ENCODE measurements around the gene PDE10A.

PDE10A gene

DNA sequence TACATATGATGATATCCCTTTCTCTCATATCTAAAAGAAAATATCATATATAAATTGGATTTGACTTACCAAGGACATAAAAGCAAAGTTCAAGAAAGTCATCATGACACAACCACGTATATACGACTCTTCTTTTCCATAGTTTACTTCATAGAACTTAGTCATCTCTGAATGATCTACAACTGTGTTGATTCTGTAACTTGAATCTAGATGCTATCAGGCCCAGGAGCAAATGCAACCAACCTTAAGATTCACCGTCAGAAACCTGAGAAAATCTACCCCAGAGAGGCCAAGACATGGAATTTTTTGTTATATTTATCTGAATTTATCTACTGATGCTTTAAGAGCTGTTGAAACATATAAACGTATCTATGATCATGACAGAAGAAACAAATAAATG, 165.6 kb downstream of the PDE10A start:
- H2AFZ ChIP-seq (ENCODE audit: low read depth, low read length), result no peak overlapping the region
- H3K4me2 ChIP-seq (ENCODE audit: insufficient read depth, low read length), result no peak overlapping the region
- DNase-seq (no peak), ATAC-seq (ENCODE audit: insufficient read depth, low read depth) (no peak)
- no peaks in the 10 kb centered on the region for H3K79me2 ChIP-seq (ENCODE audit: insufficient read depth, low read length)
- no peaks in the 10 kb centered on the region for H3K36me3 ChIP-seq (ENCODE audit: insufficient read depth, low read length)
- H3K4me1 ChIP-seq (ENCODE audit: insufficient read depth, low read length), result no peaks in the 10 kb centered on the region
- no peak overlapping the region for H3K4me3 ChIP-seq (ENCODE audit: low read depth in 1 of 2, low read length in 2 of 2)
- H3K9me3 ChIP-seq (ENCODE audit: insufficient read depth, low read length, severe bottlenecking), result no peaks in the 10 kb centered on the region
- no peak overlapping the region for H3K9ac ChIP-seq (ENCODE audit: low read depth, low read length)
- TF ChIP-seq, protein P1, sequence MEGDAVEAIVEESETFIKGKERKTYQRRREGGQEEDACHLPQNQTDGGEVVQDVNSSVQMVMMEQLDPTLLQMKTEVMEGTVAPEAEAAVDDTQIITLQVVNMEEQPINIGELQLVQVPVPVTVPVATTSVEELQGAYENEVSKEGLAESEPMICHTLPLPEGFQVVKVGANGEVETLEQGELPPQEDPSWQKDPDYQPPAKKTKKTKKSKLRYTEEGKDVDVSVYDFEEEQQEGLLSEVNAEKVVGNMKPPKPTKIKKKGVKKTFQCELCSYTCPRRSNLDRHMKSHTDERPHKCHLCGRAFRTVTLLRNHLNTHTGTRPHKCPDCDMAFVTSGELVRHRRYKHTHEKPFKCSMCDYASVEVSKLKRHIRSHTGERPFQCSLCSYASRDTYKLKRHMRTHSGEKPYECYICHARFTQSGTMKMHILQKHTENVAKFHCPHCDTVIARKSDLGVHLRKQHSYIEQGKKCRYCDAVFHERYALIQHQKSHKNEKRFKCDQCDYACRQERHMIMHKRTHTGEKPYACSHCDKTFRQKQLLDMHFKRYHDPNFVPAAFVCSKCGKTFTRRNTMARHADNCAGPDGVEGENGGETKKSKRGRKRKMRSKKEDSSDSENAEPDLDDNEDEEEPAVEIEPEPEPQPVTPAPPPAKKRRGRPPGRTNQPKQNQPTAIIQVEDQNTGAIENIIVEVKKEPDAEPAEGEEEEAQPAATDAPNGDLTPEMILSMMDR (IDR thresholded peaks at IDR 0.05; ENCODE audit: borderline replicate concordance, extremely low read depth, low read length, poor library complexity, severe bottlenecking), result no peak
- no peak for TF ChIP-seq EZH2 (IDR thresholded peaks at IDR 0.05; ENCODE audit: borderline replicate concordance, low read depth, low read length, severe bottlenecking)
- no peak overlapping the region for H3K27ac ChIP-seq (ENCODE audit: low read length)
- no peaks in the 10 kb centered on the region for H4K20me1 ChIP-seq (ENCODE audit: insufficient read depth, low read length)
- H3K27me3 ChIP-seq (ENCODE audit: insufficient read depth, low read length, poor library complexity), result no peaks in the 10 kb centered on the region

DNA sequence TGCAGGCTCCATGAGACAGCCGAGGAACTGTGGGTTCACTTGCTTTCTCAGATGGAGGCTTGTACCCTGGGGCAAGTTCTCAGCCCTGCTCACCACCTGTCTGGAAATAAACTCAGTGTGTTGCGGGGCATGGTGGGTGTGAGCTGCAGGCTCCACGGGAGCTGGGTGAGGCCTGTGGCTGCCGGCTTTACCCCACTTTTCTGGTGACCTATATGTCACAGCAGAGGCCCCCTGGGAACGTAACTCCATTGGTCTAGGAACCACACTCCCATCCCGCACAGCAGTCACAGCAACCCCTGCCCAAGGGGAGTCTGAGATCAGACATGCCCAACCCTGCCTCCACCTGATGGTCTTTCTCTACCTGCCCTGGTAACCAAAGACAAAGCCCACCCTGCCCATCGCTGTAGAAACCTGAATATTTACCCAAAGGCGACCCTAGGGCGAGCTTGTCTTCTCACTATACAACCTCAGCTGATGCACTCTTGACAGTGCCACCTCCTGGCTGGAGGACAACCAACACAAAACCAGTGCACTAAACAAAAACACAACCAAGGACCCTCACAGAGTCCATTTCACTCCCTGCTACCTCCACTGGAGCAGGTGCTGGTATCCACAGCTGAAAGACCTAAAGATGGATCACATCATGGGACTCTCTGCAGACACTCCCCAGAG, 174.3 kb downstream of the PDE10A start:
- DNase-seq (no peak), ATAC-seq (ENCODE audit: insufficient read depth, low read depth) (no peak)
- Histone ChIP-seq H2AFZ (ENCODE audit: low read depth, low read length) (no peak overlapping the region), H3K4me1 (ENCODE audit: insufficient read depth, low read length) (no peaks in the 10 kb centered on the region), H4K20me1 (ENCODE audit: insufficient read depth, low read length) (no peaks in the 10 kb centered on the region), H3K4me3 (ENCODE audit: low read depth in 1 of 2, low read length in 2 of 2) (no peak overlapping the region), H3K36me3 (ENCODE audit: insufficient read depth, low read length) (no peaks in the 10 kb centered on the region), H3K9me3 (ENCODE audit: insufficient read depth, low read length, severe bottlenecking) (no peaks in the 10 kb centered on the region), H3K4me2 (ENCODE audit: insufficient read depth, low read length) (no peak overlapping the region), H3K27ac (ENCODE audit: low read length) (no peak overlapping the region), H3K27me3 (ENCODE audit: insufficient read depth, low read length, poor library complexity) (no peaks in the 10 kb centered on the region), H3K9ac (ENCODE audit: low read depth, low read length) (no peak overlapping the region), H3K79me2 (ENCODE audit: insufficient read depth, low read length) (no peaks in the 10 kb centered on the region)
- TF ChIP-seq EZH2 (IDR thresholded peaks at IDR 0.05; ENCODE audit: borderline replicate concordance, low read depth, low read length, severe bottlenecking), result no peak
- TF ChIP-seq, protein P1 (IDR thresholded peaks at IDR 0.05; ENCODE audit: borderline replicate concordance, extremely low read depth, low read length, poor library complexity, severe bottlenecking), result peak; percentile 14

DNA sequence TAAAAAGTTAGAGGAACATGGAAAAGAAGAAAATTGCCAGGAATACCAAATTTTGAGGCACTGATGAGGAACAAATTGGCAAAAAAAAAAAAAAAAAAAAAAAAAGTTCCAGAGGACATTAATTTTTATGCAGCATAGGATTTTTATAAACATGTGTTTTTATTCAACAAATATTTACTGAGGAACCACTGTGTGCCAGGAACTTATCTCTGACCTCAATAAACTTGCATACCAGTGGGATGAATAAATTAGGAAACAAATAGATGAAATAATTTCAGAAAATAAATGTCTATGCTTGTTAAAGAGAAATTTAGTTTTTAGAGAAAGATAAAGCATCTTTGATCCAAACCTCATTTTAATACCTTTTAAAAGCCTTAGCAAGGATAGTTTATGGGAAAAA, 175.1 kb downstream of the PDE10A start:
- no peaks in the 10 kb centered on the region for H3K4me1 ChIP-seq (ENCODE audit: insufficient read depth, low read length)
- TF ChIP-seq EZH2 (IDR thresholded peaks at IDR 0.05; ENCODE audit: borderline replicate concordance, low read depth, low read length, severe bottlenecking), result no peak
- TF ChIP-seq, protein P1 (IDR thresholded peaks at IDR 0.05; ENCODE audit: borderline replicate concordance, extremely low read depth, low read length, poor library complexity, severe bottlenecking), result no peak
- H3K4me3 ChIP-seq (ENCODE audit: low read depth in 1 of 2, low read length in 2 of 2), result no peak overlapping the region
- DNase-seq, result no peak
- no peak overlapping the region for H3K4me2 ChIP-seq (ENCODE audit: insufficient read depth, low read length)
- H3K9ac ChIP-seq (ENCODE audit: low read depth, low read length), result no peak overlapping the region
- H3K79me2 ChIP-seq (ENCODE audit: insufficient read depth, low read length), result no peaks in the 10 kb centered on the region
- no peak overlapping the region for H3K27ac ChIP-seq (ENCODE audit: low read length)
- H4K20me1 ChIP-seq (ENCODE audit: insufficient read depth, low read length), result no peaks in the 10 kb centered on the region
- no peaks in the 10 kb centered on the region for H3K27me3 ChIP-seq (ENCODE audit: insufficient read depth, low read length, poor library complexity)
- H3K36me3 ChIP-seq (ENCODE audit: insufficient read depth, low read length), result no peaks in the 10 kb centered on the region
- H3K9me3 ChIP-seq (ENCODE audit: insufficient read depth, low read length, severe bottlenecking), result no peaks in the 10 kb centered on the region
- ATAC-seq (ENCODE audit: insufficient read depth, low read depth), result no peak
- no peak overlapping the region for H2AFZ ChIP-seq (ENCODE audit: low read depth, low read length)

Measured in DND-41 (cell line).